ENCODE data around the gene TXNDC16.

DNA sequence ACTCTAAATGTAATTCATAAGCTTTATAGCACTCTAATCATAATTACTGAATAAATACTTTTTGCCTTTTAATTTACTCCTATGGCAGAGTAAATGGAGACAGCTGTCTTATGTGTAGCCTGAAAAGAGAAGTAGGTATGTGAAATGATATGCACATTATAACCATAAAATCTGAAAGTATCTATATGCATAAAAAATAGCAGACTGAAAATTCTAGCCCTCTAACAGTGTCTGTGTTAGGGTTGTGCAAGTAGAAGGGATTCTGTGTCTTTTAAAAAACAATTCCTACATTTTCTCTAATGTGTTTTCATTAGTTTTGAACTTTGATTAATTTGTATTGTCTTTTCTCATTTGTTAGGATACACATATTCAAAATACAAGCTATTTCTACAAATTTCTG lies 94.9 kb downstream of the TXNDC16 start:
- TF ChIP-seq, protein P1, sequence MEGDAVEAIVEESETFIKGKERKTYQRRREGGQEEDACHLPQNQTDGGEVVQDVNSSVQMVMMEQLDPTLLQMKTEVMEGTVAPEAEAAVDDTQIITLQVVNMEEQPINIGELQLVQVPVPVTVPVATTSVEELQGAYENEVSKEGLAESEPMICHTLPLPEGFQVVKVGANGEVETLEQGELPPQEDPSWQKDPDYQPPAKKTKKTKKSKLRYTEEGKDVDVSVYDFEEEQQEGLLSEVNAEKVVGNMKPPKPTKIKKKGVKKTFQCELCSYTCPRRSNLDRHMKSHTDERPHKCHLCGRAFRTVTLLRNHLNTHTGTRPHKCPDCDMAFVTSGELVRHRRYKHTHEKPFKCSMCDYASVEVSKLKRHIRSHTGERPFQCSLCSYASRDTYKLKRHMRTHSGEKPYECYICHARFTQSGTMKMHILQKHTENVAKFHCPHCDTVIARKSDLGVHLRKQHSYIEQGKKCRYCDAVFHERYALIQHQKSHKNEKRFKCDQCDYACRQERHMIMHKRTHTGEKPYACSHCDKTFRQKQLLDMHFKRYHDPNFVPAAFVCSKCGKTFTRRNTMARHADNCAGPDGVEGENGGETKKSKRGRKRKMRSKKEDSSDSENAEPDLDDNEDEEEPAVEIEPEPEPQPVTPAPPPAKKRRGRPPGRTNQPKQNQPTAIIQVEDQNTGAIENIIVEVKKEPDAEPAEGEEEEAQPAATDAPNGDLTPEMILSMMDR (IDR thresholded peaks at IDR 0.05; ENCODE audit: low read depth, low read length, poor library complexity, severe bottlenecking) = no peak
- TF ChIP-seq EZH2phosphoT487 (IDR thresholded peaks at IDR 0.05; ENCODE audit: borderline replicate concordance, low read length) = no peak

Data from DOHH2 (cell line).